Loucy (cell line): ENCODE measurements around the gene ESPL1.

Experiments used
- H2AFZ ChIP-seq: fragments of 200-600 bp; sonication (generic); 2 replicates; pipeline ENCODE4 v1.6.0; 2016; ENCODE audit warnings: antibody characterized with exemption, mild to moderate bottlenecking, low read length, moderate library complexity
- H3F3A ChIP-seq: fragments of 200-600 bp; 2 replicates; pipeline ENCODE4 v1.6.0; 2016; ENCODE audit warnings: antibody characterized with exemption, low read depth, mild to moderate bottlenecking
- H3K27me3 ChIP-seq: fragments of 200-600 bp; sonication (generic); 2 replicates; pipeline ENCODE4 v1.6.1; 2014; ENCODE audit warnings: low read length, mild to moderate bottlenecking; ENCODE audit not compliant: insufficient read depth, poor library complexity, severe bottlenecking
- H3K36me3 ChIP-seq: fragments of 200-600 bp; sonication (generic); 2 replicates; pipeline ENCODE4 v1.6.1; 2016; ENCODE audit warnings: low read length; ENCODE audit not compliant: insufficient read depth
- H3K4me1 ChIP-seq: fragments of 200-600 bp; sonication (generic); 2 replicates; pipeline ENCODE4 v1.5.1; 2014; ENCODE audit warnings: low read length, mild to moderate bottlenecking; ENCODE audit not compliant: insufficient read depth, poor library complexity, severe bottlenecking
- H3K4me2 ChIP-seq: fragments of 200-600 bp; sonication (generic); 2 replicates; pipeline ENCODE4 v1.6.0; 2014; ENCODE audit warnings: antibody characterized with exemption, low read length, low read depth, mild to moderate bottlenecking; ENCODE audit not compliant: poor library complexity, severe bottlenecking
- H3K4me3 ChIP-seq: fragments of 200-600 bp; sonication (generic); 2 replicates; pipeline ENCODE4 v1.5.1; 2014; ENCODE audit warnings: low read length, mild to moderate bottlenecking, mixed read lengths; ENCODE audit not compliant: poor library complexity, severe bottlenecking
- H3K79me2 ChIP-seq: fragments of 200-600 bp; sonication (generic); 2 replicates; pipeline ENCODE4 v1.6.1; 2014; ENCODE audit warnings: low read length; ENCODE audit not compliant: insufficient read depth
- H3K9ac ChIP-seq: fragments of 200-600 bp; sonication (generic); 2 replicates; pipeline ENCODE4 v1.6.0; 2014; ENCODE audit warnings: mild to moderate bottlenecking, low read depth, low read length, moderate library complexity; ENCODE audit not compliant: poor library complexity, severe bottlenecking
- H3K9me2 ChIP-seq: fragments of 200-600 bp; sonication (generic); replicated peaks from 2 replicates; pipeline ENCODE4 v1.6.1; 2016; ENCODE audit warnings: low read depth, low read length, mixed read lengths
- H3K9me3 ChIP-seq: fragments of 200-600 bp; sonication (generic); 2 replicates; pipeline ENCODE4 v1.6.1; 2014; ENCODE audit warnings: mild to moderate bottlenecking, antibody characterized with exemption, low read length, low read depth; ENCODE audit not compliant: insufficient read depth
- H4K20me1 ChIP-seq: fragments of 200-600 bp; sonication (generic); 2 replicates; pipeline ENCODE4 v1.6.0; 2014; ENCODE audit warnings: antibody characterized with exemption, low read length, mild to moderate bottlenecking; ENCODE audit not compliant: insufficient read depth, poor library complexity, severe bottlenecking
- EZH2phosphoT487 ChIP-seq: fragments of 200-600 bp; IDR thresholded peaks from 2 replicates; pipeline ENCODE4 v1.6.1; 2018; ENCODE audit warnings: antibody characterized with exemption, mild to moderate bottlenecking, moderate library complexity, borderline replicate concordance
- TF ChIP-seq, protein P1 (sequence below): fragments of 200-600 bp; sonication (generic); conservative IDR thresholded peaks from 2 replicates; pipeline ENCODE4 v1.5.1; 2014; ENCODE audit warnings: mild to moderate bottlenecking, antibody characterized with exemption, low read length

ESPL1 gene

DNA sequence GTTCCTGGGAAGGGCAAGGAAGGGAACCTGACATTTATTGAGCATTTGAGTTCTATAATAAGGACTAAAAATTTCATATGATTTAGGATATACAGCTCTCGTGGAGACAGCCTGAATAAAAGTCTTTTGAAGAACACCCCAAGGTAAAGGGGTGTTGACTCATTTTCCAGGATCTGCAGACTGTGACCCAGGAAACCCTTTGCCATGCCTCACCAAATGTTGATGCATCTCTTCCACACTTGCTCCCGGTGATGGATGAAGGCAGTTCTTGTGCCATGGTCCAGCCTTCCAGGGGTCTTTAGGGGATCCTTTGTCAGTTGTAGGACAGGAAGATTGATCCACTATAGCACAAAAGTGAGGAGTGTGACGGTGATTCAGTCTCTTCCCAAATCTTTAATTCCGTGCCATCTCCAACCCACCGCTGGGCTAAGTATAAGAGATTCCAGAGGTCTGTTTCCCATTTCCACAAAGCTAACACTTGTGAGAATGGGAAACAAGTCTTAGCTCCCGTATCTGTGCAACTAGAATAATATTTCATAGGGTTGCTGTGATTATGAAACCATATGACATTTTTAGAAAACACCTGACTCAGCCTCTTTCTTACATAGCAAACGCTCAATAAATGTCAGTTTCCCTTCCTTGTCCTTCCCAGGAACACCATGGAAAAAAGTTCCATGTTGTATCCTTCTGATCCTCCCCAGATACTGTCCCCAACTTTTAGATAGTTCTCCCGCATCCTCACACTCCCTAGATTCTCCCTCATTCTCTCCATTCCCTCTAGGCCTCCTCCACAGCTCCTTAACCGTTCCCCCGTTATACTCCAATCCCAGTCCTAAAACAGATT lies 52.5 kb downstream of the ESPL1 start:
- peaks cover 11% of the 10 kb centered on the region; the same call in 1 of the 2 replicates for H3K79me2 ChIP-seq
- H3K9ac ChIP-seq = peak overlapping the region; percentile 81
- no peak for TF ChIP-seq EZH2phosphoT487
- TF ChIP-seq, protein P1, sequence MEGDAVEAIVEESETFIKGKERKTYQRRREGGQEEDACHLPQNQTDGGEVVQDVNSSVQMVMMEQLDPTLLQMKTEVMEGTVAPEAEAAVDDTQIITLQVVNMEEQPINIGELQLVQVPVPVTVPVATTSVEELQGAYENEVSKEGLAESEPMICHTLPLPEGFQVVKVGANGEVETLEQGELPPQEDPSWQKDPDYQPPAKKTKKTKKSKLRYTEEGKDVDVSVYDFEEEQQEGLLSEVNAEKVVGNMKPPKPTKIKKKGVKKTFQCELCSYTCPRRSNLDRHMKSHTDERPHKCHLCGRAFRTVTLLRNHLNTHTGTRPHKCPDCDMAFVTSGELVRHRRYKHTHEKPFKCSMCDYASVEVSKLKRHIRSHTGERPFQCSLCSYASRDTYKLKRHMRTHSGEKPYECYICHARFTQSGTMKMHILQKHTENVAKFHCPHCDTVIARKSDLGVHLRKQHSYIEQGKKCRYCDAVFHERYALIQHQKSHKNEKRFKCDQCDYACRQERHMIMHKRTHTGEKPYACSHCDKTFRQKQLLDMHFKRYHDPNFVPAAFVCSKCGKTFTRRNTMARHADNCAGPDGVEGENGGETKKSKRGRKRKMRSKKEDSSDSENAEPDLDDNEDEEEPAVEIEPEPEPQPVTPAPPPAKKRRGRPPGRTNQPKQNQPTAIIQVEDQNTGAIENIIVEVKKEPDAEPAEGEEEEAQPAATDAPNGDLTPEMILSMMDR = no peak
- peak overlapping the region; percentile 95 for H2AFZ ChIP-seq
- no peaks in the 10 kb centered on the region for H3K27me3 ChIP-seq
- peaks cover 4% of the 10 kb centered on the region for H4K20me1 ChIP-seq
- peaks cover 30% of the 10 kb centered on the region for H3K4me1 ChIP-seq
- H3F3A ChIP-seq = peaks cover 10% of the 10 kb centered on the region; the same call in 1 of the 2 replicates
- H3K9me3 ChIP-seq = no peaks in the 10 kb centered on the region
- H3K36me3 ChIP-seq = peaks cover 3% of the 10 kb centered on the region; the same call in 1 of the 2 replicates
- no peaks in the 10 kb centered on the region for H3K9me2 ChIP-seq
- H3K4me2 ChIP-seq = peak overlapping the region; percentile 93
- peak overlapping the region; percentile 90 for H3K4me3 ChIP-seq

DNA sequence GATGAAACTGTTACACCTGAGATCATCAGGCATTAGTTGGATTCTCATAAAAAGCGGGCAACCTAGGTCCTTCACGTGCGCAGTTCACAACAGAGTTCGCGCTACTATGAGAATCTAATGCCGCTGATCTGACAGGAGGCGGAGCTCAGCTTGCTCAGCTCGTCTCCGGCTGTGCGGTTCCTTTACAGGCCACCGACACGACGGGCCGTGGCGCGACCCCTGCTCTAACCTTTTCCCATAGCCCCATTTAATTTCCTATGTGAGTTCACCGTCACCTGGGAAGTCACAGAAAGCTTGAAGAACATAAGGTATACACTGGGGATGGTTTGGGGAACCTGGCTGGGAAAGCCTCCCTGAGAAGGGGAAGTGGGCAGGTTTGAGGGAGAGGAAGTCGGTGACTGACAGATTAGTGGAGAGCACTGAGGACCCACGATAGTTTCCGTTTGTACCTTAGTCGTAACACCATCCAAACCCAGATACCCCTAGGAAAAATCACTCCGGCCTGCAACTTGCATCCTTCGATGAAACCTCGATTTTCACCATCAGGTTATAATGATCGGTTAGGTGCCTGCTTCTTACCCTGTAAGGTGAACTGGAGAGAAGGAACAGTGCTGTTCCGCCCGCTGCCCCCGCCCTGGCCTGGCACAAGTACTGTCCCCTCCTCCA lies 56.1 kb downstream of the ESPL1 start:
- Histone ChIP-seq H3K27me3 (no peaks in the 10 kb centered on the region), H3K9me3 (no peaks in the 10 kb centered on the region), H3K79me2 (peaks cover 15% of the 10 kb centered on the region; the same call in 1 of the 2 replicates), H3K9ac (peak overlapping the region; percentile 80), H3K4me2 (peak overlapping the region; percentile 89), H3K4me3 (peak overlapping the region; percentile 78), H3K9me2 (no peaks in the 10 kb centered on the region), H2AFZ (peak overlapping the region; percentile 87), H3K36me3 (no peaks in the 10 kb centered on the region), H3F3A (peaks cover 10% of the 10 kb centered on the region; the same call in 1 of the 2 replicates), H4K20me1 (peaks cover 4% of the 10 kb centered on the region), H3K4me1 (peaks cover 36% of the 10 kb centered on the region)
- TF ChIP-seq, protein P1 = no peak
- TF ChIP-seq EZH2phosphoT487 = no peak

DNA sequence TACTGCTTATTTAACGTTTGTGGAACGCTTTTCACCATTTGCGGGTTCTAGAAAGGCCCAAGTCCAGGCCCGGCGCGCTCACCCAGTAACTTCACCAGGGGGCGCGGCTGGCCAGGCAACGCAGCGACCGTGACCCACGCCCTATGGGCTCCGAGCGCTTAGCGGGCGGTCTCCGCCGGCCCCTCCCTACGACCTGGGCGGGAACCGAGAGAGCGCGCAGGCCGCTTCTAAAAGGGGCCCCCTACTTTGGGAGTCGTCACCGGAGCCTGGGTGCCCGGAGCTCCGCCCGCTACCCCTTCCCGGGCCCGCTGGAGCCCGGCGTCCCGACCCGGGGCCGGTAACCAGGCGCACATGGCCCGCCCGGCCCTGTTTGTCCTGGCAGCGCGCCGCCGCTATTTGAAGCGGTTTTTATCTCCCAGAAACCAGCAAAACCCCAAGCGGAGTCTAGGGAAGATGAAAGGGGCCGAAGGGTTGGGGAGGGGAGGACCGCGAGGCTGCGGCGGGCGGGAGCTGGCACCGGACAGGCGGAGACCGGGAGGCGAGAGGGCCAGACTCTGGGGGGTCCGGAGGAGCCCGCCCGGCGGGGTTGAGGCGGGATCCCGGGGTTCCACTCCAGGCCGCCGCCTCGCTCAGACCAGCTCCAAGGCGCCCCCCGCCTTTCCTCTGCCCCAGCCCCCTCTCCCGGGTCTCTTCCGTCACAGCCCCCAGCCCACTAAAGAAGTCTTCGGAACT lies 56.8 kb downstream of the ESPL1 start:
- no peaks in the 10 kb centered on the region for H3K27me3 ChIP-seq
- no peak for TF ChIP-seq EZH2phosphoT487
- TF ChIP-seq, protein P1 = peak; percentile 73
- no peaks in the 10 kb centered on the region for H3K9me3 ChIP-seq
- H4K20me1 ChIP-seq = peaks cover 4% of the 10 kb centered on the region
- peaks cover 36% of the 10 kb centered on the region for H3K4me1 ChIP-seq
- H2AFZ ChIP-seq = peak overlapping the region; percentile 87
- peak overlapping the region; percentile 78 for H3K4me3 ChIP-seq
- H3K9ac ChIP-seq = peak overlapping the region; percentile 80
- peak overlapping the region; percentile 89 for H3K4me2 ChIP-seq
- H3K36me3 ChIP-seq = no peaks in the 10 kb centered on the region
- H3K9me2 ChIP-seq = no peaks in the 10 kb centered on the region
- peaks cover 14% of the 10 kb centered on the region; the same call in 1 of the 2 replicates for H3K79me2 ChIP-seq
- H3F3A ChIP-seq = peaks cover 10% of the 10 kb centered on the region; the same call in 1 of the 2 replicates
